ENCODE results near the gene SULT2B1.

Gene SULT2B1

DNA sequence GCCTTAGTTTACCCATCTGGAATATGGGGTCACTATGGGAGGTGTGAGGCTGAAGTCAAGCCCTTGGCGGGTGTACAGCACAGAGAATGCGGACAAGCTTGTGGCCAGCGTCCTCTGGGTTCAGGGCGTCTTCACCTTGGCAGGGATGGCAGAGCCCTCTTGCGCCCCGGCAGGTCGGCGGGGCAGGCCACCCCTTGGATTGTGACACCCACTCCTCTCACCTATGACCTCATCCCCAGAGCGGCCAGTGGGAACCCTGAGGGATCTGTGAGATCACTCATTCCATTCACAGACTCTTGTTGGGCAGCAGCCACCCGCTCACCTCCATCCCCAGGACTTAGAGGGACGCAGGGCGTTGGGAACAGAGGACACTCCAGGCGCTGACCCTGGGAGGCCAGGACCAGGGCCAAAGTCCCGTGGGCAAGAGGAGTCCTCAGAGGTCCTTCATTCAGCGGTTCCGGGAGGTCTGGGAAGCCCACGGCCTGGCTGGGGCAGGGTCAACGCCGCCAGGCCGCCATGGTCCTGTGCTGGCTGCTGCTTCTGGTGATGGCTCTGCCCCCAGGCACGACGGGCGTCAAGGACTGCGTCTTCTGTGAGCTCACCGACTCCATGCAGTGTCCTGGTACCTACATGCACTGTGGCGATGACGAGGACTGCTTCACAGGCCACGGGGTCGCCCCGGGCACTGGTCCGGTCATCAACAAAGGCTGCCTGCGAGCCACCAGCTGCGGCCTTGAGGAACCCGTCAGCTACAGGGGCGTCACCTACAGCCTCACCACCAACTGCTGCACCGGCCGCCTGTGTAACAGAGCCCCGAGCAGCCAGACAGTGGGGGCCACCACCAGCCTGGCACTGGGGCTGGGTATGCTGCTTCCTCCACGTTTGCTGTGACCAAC, 54.7 kb downstream of the SULT2B1 start, which contains the start of gene SPACA4:
TSS of gene SPACA4 (plus strand) at position 280 of the 896 bp plus-strand sequence. CDS start at position 517, 237 bp downstream.
- FAIRE-seq, result no peak

DNA sequence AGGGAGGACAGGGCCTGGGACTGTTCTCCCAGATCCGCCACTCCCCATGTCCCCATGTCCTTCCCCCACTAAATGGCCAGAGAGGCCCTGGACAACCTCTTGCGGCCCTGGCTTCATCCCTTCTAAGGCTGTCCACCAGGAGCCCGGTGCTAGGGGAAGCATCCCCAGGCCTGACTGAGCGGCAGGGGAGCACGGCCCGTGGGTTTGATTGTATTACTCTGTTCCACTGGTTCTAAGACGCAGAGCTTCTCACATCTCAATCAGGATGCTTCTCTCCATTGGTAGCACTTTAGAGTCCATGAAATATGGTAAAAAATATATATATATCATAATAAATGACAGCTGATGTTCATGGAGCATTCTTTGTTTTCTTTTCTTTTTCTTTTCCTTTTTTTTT, 55.4 kb downstream of the SULT2B1 start:
- no peak for FAIRE-seq

DNA sequence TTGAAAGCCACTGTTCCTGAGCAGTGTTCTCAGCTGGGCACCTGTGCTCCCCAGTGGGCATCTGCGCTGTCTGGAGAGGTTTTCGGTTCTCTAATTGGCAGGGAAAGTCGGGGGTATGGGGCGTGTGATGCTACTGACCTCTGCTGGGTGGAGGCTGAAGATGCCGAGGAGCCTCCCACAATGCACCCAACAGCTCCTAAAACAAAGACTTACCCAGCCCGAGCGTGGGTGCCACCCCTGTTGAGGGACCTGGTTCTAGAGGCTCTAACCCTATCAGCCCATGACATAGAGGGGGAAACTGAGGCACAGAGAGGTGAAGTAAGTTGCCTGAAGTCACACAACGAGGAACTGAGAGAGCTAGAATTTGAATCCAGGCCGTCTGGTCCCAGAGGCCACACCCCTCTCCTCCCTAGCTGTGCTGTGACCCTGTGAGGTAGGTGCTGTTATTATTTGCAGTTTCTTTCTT, 56.9 kb downstream of the SULT2B1 start:
- no peak for FAIRE-seq

- FAIRE-seq, result no peak
These were observed 57.7 kb downstream of the SULT2B1 start for GRCh38 chr19:48609571-48610108.

GRCh38 chr19:48611872-48612271, 59.9 kb downstream of the SULT2B1 start:
- FAIRE-seq, result no peak

DNA sequence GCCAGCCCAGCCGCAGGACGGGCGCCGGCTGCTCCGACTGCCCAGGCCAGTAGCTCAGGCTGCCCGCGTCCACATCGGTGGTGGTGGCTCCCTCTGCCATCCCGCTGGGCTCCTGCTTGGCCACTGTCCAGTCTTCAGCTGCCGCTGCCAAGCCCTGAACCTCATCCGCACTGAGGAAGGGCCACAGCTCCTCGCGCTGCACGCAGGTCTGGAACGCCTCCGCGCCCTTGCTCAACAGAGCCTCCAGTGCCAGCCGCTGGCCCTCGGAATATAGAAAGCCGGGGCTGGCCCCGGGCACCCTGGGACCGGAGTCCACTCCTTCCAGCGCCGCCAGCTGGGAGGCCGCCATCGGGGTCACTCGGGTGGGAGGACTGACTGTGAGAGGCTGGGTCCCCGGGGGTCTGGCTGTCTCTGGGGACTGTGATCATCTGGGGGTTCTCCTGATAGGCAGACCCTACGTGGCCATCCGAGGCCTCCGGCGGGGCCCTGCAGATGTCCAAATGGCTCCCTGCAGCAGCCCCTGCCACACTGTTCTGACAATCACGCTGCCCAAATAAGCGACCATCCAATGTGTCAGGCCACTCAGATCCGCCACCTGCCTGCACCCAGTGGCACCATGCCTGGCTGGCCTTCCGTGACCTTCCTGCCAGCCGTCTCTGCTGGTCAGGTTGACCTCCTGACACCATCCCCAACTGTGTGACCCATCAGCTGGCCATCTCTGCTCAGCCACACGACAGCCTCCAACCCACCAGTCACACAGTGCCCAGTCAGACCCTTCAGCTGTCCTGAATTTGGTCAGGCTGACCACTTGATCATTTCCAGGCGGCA, 61.3 kb downstream of the SULT2B1 start:
- no peak for FAIRE-seq

DNA sequence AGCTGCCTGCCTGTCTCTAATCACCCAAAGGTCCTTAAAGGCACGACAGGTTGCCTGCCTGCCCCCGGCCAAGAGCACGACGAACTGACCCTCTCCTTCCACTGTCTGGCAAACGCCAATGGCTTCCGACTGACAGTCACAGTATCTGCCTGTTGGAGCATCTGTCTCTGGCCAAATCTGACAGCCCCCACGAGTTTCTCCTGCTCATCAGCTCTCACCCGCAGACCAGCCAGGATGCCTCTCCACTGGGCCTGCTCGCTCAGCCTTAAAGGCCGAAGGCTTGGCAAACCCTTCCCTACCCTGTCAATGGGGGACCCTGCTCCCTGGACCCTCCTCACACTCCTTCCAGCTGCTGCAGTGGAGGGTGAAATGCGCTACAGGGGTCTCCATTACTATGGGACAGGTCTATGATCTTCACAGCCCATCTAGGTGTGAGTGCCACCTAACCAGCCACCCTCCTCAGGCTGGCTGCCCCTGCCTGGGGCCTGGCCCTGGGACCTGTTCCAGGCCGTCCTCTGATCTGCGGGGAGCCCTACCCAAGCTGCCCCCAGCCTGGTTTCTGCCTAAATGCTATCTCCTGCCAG, 62.0 kb downstream of the SULT2B1 start:
- FAIRE-seq, result no peak

DNA sequence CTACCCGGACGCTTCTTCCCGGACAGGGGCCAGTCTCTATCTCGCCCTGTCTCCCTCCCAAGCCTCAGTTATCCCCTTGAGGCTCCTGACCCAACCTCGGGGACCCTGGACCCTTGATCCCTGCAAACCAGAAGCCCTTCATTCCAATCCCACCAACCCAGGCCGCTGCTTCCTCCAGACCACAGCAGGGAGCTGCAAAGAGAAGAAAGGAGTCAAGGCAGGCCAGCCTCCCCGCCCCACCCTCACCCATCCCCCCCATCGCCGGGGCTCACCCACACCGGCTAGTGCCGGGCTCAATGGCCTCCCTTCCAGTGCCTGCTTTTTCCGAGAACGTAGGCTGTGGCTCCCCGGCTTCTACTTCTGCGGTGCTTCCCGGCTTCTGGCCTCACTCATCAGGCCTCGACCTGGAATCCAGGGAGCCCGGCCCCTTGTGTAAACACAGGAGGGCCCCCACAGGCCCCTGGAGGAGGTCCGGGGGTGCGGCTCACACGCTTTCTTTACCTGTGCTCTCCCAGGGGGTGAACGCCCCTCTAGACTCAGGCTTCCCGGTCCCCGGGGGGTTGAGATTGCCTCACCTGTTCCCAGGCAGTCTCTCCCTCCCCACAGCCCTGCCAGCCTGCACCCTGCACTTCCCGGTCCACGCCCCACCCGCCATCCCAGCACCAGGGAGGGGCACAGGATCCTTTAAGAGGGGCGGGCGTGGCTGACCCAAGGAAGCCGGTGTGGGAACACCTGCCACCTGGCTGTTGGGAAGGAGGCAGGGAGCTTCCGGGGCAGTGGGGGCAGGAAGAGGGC, 62.7 kb downstream of the SULT2B1 start, which contains the start of gene FAM83E:
TSS of gene FAM83E (minus strand) at position 641 of the 795 bp plus-strand sequence. CDS start 1,704 bp downstream, outside the sequence.
- FAIRE-seq, result no peak

- FAIRE-seq, result no peak
These were observed 63.5 kb downstream of the SULT2B1 start for GRCh38 chr19:48615231-48616040.

GRCh38 chr19:48616041-48616436, 64.1 kb downstream of the SULT2B1 start:
- FAIRE-seq, result no peak

- FAIRE-seq, result no peak
These were observed 64.6 kb downstream of the SULT2B1 start for GRCh38 chr19:48616491-48617056.

DNA sequence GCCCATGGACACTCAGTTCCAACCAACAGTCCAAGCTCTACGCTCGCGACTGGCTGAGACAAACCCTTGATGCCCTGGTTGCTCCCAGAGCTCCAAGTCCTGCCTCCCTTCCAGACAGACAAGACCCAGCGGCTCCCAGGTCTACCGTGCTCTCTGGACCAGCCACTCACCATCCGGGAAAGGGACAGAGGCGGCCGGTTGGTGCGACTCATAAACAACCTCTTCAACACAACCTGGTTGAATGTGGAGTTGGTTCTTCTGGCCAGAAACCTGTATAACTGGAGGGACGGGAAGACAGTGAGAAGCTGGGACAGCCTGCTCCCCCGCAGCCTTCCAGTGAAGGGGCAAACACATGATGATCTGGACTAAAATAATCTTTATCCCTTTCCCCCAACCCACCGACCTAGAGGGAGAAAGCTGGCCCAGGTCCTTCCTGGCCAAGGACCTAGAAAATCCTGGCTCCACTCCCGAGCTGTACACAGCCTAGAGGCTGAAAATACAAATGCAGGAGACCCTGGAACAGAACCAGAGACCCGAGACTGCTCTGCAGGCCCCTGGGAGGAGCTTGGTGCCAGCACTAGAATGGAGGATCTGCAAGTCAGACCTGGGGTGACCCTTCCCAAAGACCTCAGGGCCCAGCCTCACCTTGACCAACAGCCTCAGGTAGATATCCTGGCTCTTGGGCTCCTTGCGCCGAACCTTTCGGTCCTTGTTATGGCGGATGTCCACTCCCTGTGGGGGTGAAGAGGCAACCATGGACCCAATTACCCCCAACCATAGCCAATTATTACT, 65.4 kb downstream of the SULT2B1 start:
- no peak for FAIRE-seq

DNA sequence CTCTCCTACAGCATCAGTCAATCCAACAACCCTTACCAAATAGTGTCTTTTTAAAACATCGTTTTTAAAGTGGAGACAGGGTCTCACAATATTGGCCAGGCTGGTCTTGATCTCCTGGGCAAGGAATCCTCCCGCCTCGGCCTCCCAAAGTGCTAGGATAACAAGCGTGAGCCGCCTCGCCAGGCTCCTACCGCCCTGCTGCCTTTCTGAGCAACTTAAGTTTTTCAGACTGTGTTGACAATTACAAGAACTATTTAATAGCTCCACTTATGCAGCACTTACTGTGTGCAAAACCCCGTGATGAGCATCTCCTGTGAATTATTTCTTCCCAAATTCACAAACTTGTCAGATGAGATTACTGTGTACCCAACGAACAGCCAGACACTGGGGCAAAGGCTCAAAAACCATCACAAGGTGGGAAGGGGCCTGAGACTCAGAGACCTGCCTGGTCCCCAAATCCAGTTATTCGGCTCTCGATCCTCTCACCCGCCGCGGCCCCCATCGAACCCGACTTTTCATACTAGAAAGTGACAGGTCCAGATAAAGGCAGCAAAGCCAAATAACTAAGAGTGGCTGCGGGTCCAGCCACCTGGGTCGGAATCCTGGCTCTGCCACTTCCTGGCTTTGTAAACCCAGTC, 66.4 kb downstream of the SULT2B1 start:
- FAIRE-seq, result no peak

- FAIRE-seq, result peak; percentile 88
These were observed 67.1 kb downstream of the SULT2B1 start, which contains the start of the genes RPL18 and SPHK2 for GRCh38 chr19:48618916-48619691. TSS of gene RPL18 (minus strand) at chr19:48619178. CDS start at chr19:48619143, 35 bp downstream. TSS of gene SPHK2 (plus strand) at chr19:48619506. CDS start at chr19:48620515, 1,009 bp downstream.

- FAIRE-seq, result no peak
These were observed 68.0 kb downstream of the SULT2B1 start for GRCh38 chr19:48619692-48620585.

GRCh38 chr19:48623556-48624066, 71.6 kb downstream of the SULT2B1 start:
- no peak for FAIRE-seq

GRCh38 chr19:48624067-48624594, 72.2 kb downstream of the SULT2B1 start:
- FAIRE-seq, result peak; percentile 93
